GM19099 (cell line): ENCODE data around the gene NUP107.

Experiments used
- POLR2A ChIP-seq: IDR thresholded peaks from 3 replicates; pipeline ENCODE4 v1.6.1; 2011; ENCODE audit warnings: low read depth; ENCODE audit not compliant: insufficient read length; ENCODE audit errors: extremely low read depth

Gene NUP107

GRCh38 chr12:68760806-68761441, 74.1 kb downstream of the NUP107 start:
- no peak for TF ChIP-seq POLR2A

- no peak for TF ChIP-seq POLR2A
Observed at GRCh38 chr12:68761442-68761812, 74.6 kb downstream of the NUP107 start.

- TF ChIP-seq POLR2A: no peak
Observed at GRCh38 chr12:68761901-68762630, 75.3 kb downstream of the NUP107 start.

- no peak for TF ChIP-seq POLR2A
Observed at GRCh38 chr12:68762691-68763090, 75.9 kb downstream of the NUP107 start.

GRCh38 chr12:68765696-68766095, 78.9 kb downstream of the NUP107 start:
- TF ChIP-seq POLR2A: no peak

GRCh38 chr12:68766646-68767045, 79.9 kb downstream of the NUP107 start:
- TF ChIP-seq POLR2A: no peak

GRCh38 chr12:68767191-68767590, 80.4 kb downstream of the NUP107 start:
- no peak for TF ChIP-seq POLR2A

GRCh38 chr12:68768431-68768939, 81.7 kb downstream of the NUP107 start:
- no peak for TF ChIP-seq POLR2A

GRCh38 chr12:68769941-68770340, 83.2 kb downstream of the NUP107 start:
- no peak for TF ChIP-seq POLR2A

- TF ChIP-seq POLR2A: no peak
Observed at GRCh38 chr12:68771223-68771925, 84.6 kb downstream of the NUP107 start.

GRCh38 chr12:68772714-68773113, 85.9 kb downstream of the NUP107 start:
- TF ChIP-seq POLR2A: no peak

- TF ChIP-seq POLR2A: no peak
Observed at GRCh38 chr12:68773582-68773981, 86.8 kb downstream of the NUP107 start.

- no peak for TF ChIP-seq POLR2A
Observed at GRCh38 chr12:68775121-68775630, 88.4 kb downstream of the NUP107 start.

GRCh38 chr12:68776976-68777610, 90.3 kb downstream of the NUP107 start:
- no peak for TF ChIP-seq POLR2A

- no peak for TF ChIP-seq POLR2A
Observed at GRCh38 chr12:68779280-68779679, 92.5 kb downstream of the NUP107 start.
